GM19452 (cell line): ENCODE results near the gene OGA.

Experiments
- ATAC-seq: cut with Tn5 transposase; IDR thresholded peaks from one replicate; pipeline ENCODE4 v1.9.1; 2021; ENCODE audit not compliant: unreplicated experiment

The OGA gene

GRCh38 chr10:101818119-101818871, at the start of gene OGA:
Gene OGA (minus strand): TSS chr10:101818444. CDS start chr10:101818022, 422 bp downstream.
- peak; percentile 85 for ATAC-seq

- no peak for ATAC-seq
Measured at GRCh38 chr10:101867931-101868330, 49.7 kb upstream of the OGA start.

DNA sequence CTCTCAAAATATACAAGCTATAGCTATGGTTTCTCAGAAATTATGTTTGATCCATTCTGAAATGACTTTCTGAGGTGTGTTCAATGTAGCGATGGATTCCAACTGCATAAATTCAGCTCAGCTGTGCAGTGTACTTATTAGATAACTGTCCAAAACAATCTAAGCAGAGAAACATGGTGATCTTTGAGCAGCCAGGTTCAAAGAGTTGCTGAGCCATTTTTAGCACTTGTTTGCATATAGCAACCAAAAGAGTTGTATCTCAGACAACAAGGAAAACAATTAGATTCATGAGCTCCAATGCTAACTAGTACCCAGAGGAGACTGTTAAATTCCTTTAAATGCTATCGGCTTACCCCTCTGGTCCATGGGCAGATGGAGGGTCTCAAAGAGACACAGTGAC, 41.3 kb upstream of the OGA start:
- ATAC-seq: no peak

DNA sequence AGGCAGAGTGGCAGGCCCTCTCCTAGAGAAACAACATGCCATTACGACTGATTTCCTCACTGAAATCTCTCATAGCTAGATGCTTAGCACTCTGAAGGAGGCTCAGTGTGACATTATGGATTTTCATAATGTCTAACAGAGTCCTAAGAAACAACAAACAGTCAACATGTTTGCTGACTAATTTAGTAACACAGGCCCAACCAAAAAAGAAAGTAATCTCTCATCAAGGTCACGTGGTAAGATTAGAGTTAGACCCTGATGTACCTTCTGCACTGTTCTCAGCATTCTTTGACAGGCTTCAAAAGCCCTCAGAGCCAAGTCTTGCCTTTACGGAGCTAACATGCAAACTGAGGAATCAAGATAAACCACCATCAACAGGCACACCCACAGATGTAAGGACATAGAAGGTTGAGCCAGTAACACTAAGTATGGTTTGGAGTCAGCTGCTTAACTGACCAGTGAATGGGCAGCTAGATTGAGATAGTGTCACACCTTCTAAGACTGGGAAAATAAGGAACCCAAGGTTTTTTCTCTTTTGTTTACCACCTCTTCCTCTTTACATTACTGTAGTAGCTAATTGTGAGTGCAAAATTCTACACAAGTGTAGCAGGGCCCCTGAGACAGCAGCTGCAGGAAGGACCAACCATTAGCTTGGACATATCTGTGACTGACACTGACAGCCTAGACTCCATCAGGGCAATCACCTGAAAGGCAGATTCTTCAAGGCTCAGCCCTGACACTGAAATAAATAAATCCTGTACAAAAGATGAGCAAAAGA, 40.7 kb upstream of the OGA start:
- ATAC-seq: peak; percentile 72

- no peak for ATAC-seq
Measured at GRCh38 chr10:101857802-101858476, 39.7 kb upstream of the OGA start.

DNA sequence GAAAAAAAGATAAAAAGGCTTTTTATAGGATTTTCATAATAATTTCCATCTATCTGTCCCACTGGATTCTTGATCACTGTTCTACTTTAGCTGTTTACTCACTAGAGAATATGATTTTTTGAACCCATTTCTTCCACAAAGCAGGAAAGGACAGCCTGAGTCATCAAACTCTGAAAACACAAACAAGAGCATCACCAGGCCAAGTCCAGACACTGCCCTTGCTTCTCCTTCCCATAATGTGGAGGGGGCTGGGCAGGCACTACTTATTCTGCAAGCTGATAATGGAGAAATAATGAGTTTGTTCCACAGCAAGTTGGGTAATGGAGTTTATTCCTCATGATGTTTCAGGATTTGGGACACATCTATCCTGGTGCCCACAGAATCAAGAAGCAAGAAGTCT, 38.4 kb upstream of the OGA start:
- no peak for ATAC-seq

DNA sequence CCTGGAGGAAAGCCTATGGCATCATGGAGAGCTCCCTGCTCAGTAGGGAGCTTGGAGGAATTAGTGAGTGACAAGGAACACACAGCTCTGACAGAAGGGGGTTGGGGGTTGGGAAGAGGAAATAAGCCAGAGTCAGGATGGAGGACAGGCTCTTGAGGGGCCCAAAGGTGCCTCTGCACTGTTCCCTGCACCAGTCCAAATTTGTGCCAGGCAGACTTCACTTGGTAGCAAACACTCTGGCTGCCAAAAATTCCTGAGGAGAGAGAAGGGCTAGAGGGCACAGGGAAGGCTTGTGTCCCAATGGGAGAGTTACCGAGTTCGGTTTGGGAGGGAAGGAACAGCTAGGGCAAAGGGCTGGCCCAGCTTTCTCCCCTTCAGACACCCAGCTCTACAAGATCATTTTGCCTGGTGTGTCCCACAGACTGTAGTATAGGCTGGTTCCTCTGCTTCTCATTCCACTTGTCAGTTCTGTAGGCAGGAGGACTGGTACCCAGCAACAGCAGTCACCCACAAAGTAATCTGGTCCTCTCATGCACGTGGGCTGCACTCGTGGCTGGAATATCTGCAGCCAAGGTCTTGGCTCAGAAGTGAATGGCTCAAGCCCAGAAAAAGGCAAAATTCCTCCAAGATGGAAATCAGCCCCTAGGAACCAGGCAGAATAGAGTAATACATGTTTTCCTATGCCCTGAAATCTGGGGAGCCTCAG, 33.3 kb upstream of the OGA start:
- no peak for ATAC-seq

- ATAC-seq: no peak
Measured at GRCh38 chr10:101850749-101851148, 32.5 kb upstream of the OGA start.

GRCh38 chr10:101848894-101849351, 30.7 kb upstream of the OGA start:
- ATAC-seq: no peak

GRCh38 chr10:101848408-101848807, 30.2 kb upstream of the OGA start:
- ATAC-seq: no peak

DNA sequence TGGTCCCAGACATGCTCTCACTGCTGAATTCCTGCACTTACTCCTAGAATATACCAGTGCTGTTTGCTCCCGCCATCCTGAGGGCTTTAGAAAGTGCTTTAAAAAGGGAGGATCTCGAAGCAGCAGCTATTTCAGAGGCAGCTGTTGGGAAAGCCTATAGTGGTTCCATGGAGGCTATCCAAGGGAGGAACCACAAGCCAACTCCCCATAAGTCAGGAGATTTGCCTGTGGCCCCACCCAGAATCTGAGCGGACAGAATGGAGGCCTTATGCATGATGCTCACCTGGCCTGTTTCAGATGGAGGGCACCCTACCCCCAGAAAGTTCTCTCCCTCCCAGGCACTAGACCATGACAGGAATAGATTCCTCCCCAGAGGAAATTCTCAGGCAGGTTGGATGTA, 27.6 kb upstream of the OGA start:
- no peak for ATAC-seq

DNA sequence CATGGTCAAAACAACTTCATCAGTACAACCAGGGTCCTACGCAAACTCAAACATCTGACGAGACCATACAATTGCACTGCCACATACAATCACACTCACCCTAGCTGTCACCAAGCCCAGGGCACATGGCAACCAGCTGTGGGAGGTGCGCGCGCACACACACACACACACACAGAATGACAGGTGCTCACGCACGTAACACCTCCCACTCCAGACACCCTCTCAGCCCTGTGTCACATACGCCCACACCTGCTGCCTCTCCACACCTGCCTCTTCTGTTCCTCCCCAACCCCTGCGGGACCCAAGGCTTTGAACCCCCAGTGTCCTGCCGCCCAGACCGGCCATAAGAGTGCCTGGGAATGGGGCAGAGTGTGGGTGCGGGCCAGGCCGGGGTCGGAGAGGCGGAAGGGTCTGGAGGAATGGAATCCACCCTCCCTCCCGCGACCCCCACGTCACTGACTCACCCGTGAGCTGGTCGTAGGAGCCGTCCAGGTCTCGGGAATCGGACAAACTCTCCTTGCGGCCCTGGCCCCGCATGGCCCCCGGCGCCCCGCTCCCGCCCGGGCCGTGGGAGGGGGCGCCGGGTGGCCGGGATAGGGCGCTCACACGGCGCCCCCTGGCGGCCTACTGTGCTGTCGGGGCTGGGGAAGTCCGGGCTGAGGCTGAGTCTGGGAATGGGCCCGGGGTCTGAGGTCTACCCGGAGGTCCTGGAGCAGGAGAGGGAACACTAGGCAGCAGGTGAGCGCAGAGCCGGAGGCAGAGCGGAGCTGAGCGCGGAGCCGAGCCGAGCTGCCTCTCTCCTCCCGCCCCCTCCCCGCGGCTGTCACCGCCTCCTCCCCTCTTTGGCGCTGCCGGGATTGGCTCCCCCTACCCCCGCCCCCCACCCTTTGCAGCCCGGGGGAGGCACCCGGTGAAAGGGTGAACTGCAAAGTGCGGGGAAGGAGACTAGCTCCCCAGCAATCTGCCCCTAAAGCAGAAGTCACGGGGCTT, 25.1 kb upstream of the OGA start, which contains the start of gene KCNIP2:
KCNIP2 (minus strand) TSS at position 769 of the 990 bp plus-strand sequence; CDS start at position 537, 232 bp downstream.
- no peak for ATAC-seq

DNA sequence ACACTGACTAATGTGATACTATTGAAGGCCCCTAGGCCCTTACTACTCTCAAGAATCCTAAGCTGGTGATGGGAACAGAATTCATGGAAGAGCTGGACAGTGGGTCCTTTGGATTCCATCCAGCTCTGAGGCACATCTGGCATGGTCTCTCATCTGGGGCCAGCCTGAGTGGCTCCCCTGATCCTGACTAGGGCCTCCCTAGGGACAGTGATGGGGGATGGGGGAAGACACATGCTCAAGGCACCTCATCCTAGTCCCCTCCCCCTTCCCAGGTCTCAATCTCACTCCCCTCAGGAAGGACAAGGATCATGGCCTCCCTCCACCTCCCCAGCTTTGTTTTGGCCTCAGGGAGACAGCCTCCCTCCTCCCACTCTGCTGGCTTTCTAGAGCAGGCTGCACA, 23.6 kb upstream of the OGA start:
- no peak for ATAC-seq

- ATAC-seq: no peak
Measured at GRCh38 chr10:101840741-101841453, 22.7 kb upstream of the OGA start.

- no peak for ATAC-seq
Measured at GRCh38 chr10:101840102-101840684, 21.9 kb upstream of the OGA start.

GRCh38 chr10:101839416-101840063, 21.3 kb upstream of the OGA start:
- ATAC-seq: no peak

- no peak for ATAC-seq
Measured at GRCh38 chr10:101839002-101839401, 20.8 kb upstream of the OGA start.

GRCh38 chr10:101838416-101838970, 20.2 kb upstream of the OGA start:
- no peak for ATAC-seq
